ENCODE data around the gene STX10.

The STX10 gene

DNA sequence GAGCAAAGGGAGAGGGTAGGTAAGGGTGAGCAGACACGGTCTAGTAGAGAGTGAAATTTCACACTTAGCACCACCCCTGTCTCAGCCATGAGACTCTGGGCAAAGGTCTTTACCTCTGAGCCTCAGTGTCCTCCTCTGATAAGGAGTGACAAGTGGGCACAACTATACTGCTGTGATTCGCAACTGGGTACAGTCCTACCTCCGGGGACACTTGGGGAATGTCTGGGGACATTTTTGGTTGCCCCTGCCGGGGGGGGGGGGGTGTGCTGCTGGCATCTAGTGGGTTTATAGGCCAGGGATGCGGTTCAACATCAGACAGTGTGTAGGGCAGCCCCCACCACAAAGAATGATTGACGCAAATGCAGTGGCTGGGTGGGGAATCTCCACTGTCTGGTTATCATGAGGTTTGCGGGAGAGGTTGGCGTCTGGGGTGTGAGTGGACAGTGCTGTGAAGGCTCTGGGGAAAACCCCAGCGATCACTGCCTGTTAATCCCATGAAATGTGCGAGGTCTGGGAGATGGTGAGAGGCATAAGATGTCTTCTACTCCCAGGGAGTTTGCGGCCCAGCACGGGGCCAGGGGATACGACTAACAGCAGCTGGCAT is 27.8 kb downstream of the STX10 start:
- TF ChIP-seq, protein P1, sequence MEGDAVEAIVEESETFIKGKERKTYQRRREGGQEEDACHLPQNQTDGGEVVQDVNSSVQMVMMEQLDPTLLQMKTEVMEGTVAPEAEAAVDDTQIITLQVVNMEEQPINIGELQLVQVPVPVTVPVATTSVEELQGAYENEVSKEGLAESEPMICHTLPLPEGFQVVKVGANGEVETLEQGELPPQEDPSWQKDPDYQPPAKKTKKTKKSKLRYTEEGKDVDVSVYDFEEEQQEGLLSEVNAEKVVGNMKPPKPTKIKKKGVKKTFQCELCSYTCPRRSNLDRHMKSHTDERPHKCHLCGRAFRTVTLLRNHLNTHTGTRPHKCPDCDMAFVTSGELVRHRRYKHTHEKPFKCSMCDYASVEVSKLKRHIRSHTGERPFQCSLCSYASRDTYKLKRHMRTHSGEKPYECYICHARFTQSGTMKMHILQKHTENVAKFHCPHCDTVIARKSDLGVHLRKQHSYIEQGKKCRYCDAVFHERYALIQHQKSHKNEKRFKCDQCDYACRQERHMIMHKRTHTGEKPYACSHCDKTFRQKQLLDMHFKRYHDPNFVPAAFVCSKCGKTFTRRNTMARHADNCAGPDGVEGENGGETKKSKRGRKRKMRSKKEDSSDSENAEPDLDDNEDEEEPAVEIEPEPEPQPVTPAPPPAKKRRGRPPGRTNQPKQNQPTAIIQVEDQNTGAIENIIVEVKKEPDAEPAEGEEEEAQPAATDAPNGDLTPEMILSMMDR (IDR thresholded peaks at IDR 0.05; ENCODE audit: insufficient read depth, low read length, missing control alignments): no peak
- no peak overlapping the region for H3K4me3 ChIP-seq (ENCODE audit: low read depth, low read length)
- POLR2A ChIA-PET: interaction anchor here (0.9 to 1.4 kb wide), 3 partner anchors 10 to 32 kb away, joined by 3 to 4 read pairs (median 4); no protein-coding TSS in a partner anchor
- DNase-seq (ENCODE audit: low read depth, low spot score): no peak
- CTCF ChIA-PET: interaction anchor here (1.0 kb wide), 1 partner anchor 10 kb away, joined by 3 read pairs; no protein-coding TSS in a partner anchor

DNA sequence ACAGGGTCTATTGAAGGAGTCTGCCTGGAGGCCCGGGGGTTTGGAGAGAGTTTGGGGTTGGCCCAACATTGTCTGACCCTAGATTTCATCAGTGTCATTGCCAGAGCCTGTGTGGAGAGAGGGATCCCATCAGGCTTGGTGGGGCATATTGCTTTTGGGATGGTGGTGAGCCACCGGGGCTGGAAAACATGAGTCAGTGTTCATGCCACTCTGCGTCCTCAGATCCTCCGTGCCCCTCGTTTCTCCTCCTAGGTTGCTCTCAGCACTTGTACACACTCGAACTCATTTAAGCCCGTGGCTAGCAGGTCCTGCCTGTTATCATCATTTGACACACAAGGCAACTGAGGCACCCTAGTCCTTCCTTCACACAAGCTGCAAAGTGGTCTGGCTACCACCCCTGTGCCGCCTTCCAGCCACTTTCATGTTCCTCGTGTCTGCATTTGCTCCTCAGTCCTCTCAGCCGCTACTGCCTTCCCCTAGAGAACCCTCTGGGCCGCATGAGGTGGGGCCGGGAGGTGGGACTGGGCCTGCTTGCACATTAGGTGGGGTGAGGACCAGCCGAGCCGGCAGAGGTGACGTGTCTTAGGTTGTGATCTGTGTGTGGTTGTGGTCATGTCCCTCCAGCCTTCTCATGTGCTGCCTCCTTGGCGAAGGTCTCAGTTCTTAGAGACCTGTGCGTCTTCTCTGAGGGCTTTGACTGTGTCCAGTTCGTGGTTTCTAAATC is 28.5 kb downstream of the STX10 start:
- ChIA-PET CTCF (interaction anchor here (1.0 to 1.3 kb wide), 3 partner anchors 11 to 156 kb away, joined by 3 to 5 read pairs (median 5); no protein-coding TSS in a partner anchor), POLR2A (interaction anchor here (1.0 to 2.6 kb wide), 4 partner anchors 10 to 33 kb away, joined by 4 to 10 read pairs (median 8); partner anchors contain the start of genes IER2 and STX10)
- TF ChIP-seq, protein P1 (IDR thresholded peaks at IDR 0.05; ENCODE audit: insufficient read depth, low read length, missing control alignments): no peak
- DNase-seq (ENCODE audit: low read depth, low spot score): no peak
- no peak overlapping the region for H3K4me3 ChIP-seq (ENCODE audit: low read depth, low read length)

DNA sequence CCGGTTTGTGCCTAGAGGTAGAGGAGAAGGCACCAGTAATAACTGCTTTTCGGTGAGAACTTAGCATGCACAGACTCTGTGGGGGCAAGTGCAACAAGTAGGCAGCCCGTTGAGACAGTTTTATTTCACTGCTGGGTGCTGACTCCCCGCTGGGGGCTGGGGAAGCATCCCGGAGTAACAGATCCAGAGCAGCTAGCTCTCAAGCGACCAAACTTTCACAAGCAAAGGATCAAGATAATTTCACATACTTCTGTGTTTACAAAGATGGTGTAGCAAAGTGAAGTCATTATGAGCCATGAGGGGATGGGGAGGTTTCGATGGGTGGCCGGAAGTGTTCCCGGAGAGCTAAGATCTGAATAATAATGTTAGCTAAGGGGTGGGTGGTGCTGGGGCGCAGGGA is 29.4 kb downstream of the STX10 start:
- ChIA-PET CTCF (interaction anchor here (1.0 to 1.7 kb wide), 4 partner anchors 27 to 155 kb away, joined by 3 to 5 read pairs (median 5); no protein-coding TSS in a partner anchor), POLR2A (interaction anchor here (0.7 to 2.6 kb wide), 6 partner anchors 11 to 66 kb away, joined by 3 to 10 read pairs (median 6); partner anchors contain the start of genes IER2 and STX10)
- H3K4me3 ChIP-seq (ENCODE audit: low read depth, low read length): peak overlapping the region; percentile 23

DNA sequence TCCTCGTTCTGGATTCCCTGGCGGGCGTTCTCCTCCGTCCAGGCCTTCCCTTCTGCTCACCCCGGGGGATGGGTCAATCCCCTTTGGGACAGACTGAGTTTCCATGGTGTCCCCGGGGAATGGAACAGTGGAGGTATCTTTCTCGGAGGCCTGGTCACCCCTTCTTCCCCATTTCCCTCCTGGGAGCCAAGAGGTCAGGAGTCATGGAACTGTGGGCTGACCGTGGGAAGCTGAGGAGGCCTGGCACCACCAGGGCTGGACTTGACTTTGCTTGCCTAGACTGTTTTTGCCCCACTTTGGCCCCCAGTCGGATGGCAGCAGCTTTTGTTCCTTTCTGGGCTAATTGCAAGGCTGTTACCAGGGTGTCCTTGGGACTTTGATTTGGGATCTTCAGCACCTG is 30.1 kb downstream of the STX10 start:
- peak overlapping the region; percentile 91 for H3K4me3 ChIP-seq (ENCODE audit: low read depth, low read length)
- TF ChIP-seq, protein P1 (IDR thresholded peaks at IDR 0.05; ENCODE audit: insufficient read depth, low read length, missing control alignments): no peak
- no peak for DNase-seq (ENCODE audit: low read depth, low spot score)
- ChIA-PET CTCF (interaction anchor here (1.0 to 2.4 kb wide), 7 partner anchors 9 to 155 kb away, joined by 3 to 10 read pairs (median 5); partner anchors contain the start of genes IER2 and STX10), POLR2A (interaction anchor here (1.0 to 2.6 kb wide), 5 partner anchors 30 to 65 kb away, joined by 4 to 10 read pairs (median 9); partner anchors contain the start of genes IER2 and STX10)

More for the DNA sequence above, 29.4 kb downstream of the STX10 start:
- TF ChIP-seq, protein P1 (IDR thresholded peaks at IDR 0.05; ENCODE audit: insufficient read depth, low read length, missing control alignments): no peak
- no peak for DNase-seq (ENCODE audit: low read depth, low spot score)

DNA sequence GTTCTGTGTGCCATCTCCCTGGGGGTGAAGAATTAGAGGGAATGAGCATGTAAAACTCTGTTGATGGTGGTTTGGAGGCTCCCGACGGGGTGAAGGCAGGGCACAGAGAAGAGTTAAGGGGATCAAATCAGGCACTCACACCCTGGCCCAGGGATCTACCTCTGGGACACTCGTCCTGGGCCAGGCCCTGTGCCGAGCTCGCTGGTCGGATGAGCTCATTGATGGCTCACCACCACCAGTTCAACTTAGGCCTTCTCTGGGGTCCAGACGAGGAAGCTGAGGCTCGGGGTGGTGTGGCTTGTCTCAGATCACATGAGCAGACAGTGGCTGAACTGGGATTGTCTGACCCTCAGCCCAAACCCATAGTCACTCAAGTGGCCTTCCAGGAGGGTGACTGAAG is 30.5 kb downstream of the STX10 start:
- CTCF ChIA-PET: interaction anchor here (0.8 to 2.4 kb wide), 9 partner anchors 9 to 154 kb away, joined by 3 to 10 read pairs (median 5); partner anchors contain the start of genes IER2 and STX10
- TF ChIP-seq, protein P1 (IDR thresholded peaks at IDR 0.05; ENCODE audit: insufficient read depth, low read length, missing control alignments): no peak
- DNase-seq (ENCODE audit: low read depth, low spot score): no peak
- POLR2A ChIA-PET: interaction anchor here (1.1 to 2.6 kb wide), 2 partner anchors 30 to 35 kb away, joined by 9 to 10 read pairs; partner anchors contain the start of genes IER2 and STX10
- peak overlapping the region; percentile 91 for H3K4me3 ChIP-seq (ENCODE audit: low read depth, low read length)

Data from AG04449 (cell line).